ENCODE measurements around the gene TMTC1. TPM values are rescaled to one million over a fixed set of nuclear protein-coding genes. Genes with fewer than 3 reads are reported as not detected.

The TMTC1 gene
- polyA plus RNA-seq, 1 donor (not counting 4 experiments of a cell fraction or from before 2014, with no cell fraction given) = 3.7 TPM

DNA sequence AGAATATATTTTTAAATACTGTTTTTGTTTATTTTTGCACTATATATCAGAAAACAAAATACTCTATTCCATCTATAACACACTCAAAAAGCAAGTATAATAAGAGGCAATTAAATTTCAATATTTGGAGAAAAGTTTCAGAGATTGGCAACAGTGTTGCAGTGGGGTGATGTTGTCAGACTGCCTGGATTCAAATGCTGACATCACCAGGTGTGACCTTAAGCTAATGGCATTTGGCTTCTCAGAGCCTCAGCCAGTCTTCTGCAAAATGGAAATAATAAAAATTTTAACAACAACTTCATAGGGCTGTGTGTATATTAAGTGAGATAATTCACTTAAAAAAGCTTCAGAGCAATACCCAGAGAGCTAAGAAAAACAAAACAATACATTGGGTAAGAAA lies 74.7 kb downstream of the TMTC1 start:
- Histone ChIP-seq H3K79me2 (ENCODE audit: control insufficient read depth, insufficient read depth, low read length) (no peaks in the 10 kb centered on the region), H3K4me2 (ENCODE audit: control insufficient read depth, extremely low read depth, insufficient read depth, low read depth, low read length) (no peak overlapping the region), H4K20me1 (ENCODE audit: control insufficient read depth, extremely low read depth, insufficient read depth, low read length) (no peaks in the 10 kb centered on the region), H3K27me3 (ENCODE audit: control insufficient read depth, extremely low read depth, insufficient read depth, low read length) (no peaks in the 10 kb centered on the region), H3K27ac (ENCODE audit: control insufficient read depth, insufficient read depth, low read length) (no peak overlapping the region), H3K4me1 (ENCODE audit: control insufficient read depth, extremely low read depth, insufficient read depth, low read length) (peaks cover 18% of the 10 kb centered on the region), H3K9ac (ENCODE audit: control insufficient read depth, extremely low read depth, insufficient read depth, low read length) (no peak overlapping the region), H2AFZ (ENCODE audit: control insufficient read depth, low read length) (no peak overlapping the region), H3K9me3 (ENCODE audit: control insufficient read depth, low read depth, low read length) (no peaks in the 10 kb centered on the region), H3K36me3 (ENCODE audit: control insufficient read depth in 2 of 2, extremely low read depth in 1 of 2, insufficient read depth in 2 of 2, low read length in 2 of 2) (no peaks in the 10 kb centered on the region), H3K4me3 (ENCODE audit: control insufficient read depth in 2 of 3, extremely low read depth in 1 of 3, insufficient read depth in 2 of 3, low read depth in 1 of 3, low read length in 3 of 3) (no peak overlapping the region), H3K9me1 (ENCODE audit: control insufficient read depth, extremely low read depth, insufficient read depth, low read length) (no peaks in the 10 kb centered on the region)
- FAIRE-seq (no peak), DNase-seq (ENCODE audit: low read depth, low spot score) (no peak)
- no peak for TF ChIP-seq EZH2 (IDR thresholded peaks at IDR 0.05; ENCODE audit: low read length)
- TF ChIP-seq, protein P1, sequence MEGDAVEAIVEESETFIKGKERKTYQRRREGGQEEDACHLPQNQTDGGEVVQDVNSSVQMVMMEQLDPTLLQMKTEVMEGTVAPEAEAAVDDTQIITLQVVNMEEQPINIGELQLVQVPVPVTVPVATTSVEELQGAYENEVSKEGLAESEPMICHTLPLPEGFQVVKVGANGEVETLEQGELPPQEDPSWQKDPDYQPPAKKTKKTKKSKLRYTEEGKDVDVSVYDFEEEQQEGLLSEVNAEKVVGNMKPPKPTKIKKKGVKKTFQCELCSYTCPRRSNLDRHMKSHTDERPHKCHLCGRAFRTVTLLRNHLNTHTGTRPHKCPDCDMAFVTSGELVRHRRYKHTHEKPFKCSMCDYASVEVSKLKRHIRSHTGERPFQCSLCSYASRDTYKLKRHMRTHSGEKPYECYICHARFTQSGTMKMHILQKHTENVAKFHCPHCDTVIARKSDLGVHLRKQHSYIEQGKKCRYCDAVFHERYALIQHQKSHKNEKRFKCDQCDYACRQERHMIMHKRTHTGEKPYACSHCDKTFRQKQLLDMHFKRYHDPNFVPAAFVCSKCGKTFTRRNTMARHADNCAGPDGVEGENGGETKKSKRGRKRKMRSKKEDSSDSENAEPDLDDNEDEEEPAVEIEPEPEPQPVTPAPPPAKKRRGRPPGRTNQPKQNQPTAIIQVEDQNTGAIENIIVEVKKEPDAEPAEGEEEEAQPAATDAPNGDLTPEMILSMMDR (optimal IDR thresholded peaks at IDR 0.05 in 1 of 3, IDR thresholded peaks at IDR 0.05 in 1 of 3, conservative IDR thresholded peaks at IDR 0.05 in 1 of 3; ENCODE audit: extremely low read depth in 1 of 3, insufficient read depth in 2 of 3, low read length in 3 of 3) = no peak
- dilution Hi-C loops (cut with MboI; ENCODE audit: extremely low pct_ligation_motif_present, low sequenced_read_pairs) = no loop called here

DNA sequence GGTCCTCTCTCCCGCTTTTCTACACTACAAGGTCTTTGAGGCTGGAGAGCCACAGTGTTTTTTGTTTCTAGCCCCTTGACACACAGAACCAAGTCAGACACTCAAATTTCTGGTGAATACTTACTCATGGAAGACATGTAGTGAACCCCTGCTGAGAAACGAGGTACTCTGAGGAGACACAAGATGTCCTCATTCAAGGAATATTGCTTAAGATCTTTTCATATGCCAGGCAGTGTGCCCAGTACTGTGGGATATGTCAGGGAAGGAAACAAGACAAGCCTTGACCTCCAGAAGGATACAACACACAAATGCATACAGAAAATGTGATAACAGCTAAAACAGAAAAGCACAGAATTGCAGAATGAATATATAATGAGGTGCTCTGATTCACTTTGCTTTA lies 75.9 kb downstream of the TMTC1 start:
- no peak overlapping the region for H2AFZ ChIP-seq (ENCODE audit: control insufficient read depth, low read length)
- no peak overlapping the region for H3K9ac ChIP-seq (ENCODE audit: control insufficient read depth, extremely low read depth, insufficient read depth, low read length)
- no peak overlapping the region for H3K4me3 ChIP-seq (ENCODE audit: control insufficient read depth in 2 of 3, extremely low read depth in 1 of 3, insufficient read depth in 2 of 3, low read depth in 1 of 3, low read length in 3 of 3)
- FAIRE-seq = no peak
- TF ChIP-seq, protein P1 (optimal IDR thresholded peaks at IDR 0.05 in 1 of 3, IDR thresholded peaks at IDR 0.05 in 1 of 3, conservative IDR thresholded peaks at IDR 0.05 in 1 of 3; ENCODE audit: extremely low read depth in 1 of 3, insufficient read depth in 2 of 3, low read length in 3 of 3) = no peak
- no peak for TF ChIP-seq EZH2 (IDR thresholded peaks at IDR 0.05; ENCODE audit: low read length)
- no peaks in the 10 kb centered on the region for H3K9me3 ChIP-seq (ENCODE audit: control insufficient read depth, low read depth, low read length)
- H3K27me3 ChIP-seq (ENCODE audit: control insufficient read depth, extremely low read depth, insufficient read depth, low read length) = no peaks in the 10 kb centered on the region
- H3K36me3 ChIP-seq (ENCODE audit: control insufficient read depth in 2 of 2, extremely low read depth in 1 of 2, insufficient read depth in 2 of 2, low read length in 2 of 2) = no peaks in the 10 kb centered on the region
- DNase-seq (ENCODE audit: low read depth, low spot score) = no peak
- H3K9me1 ChIP-seq (ENCODE audit: control insufficient read depth, extremely low read depth, insufficient read depth, low read length) = no peaks in the 10 kb centered on the region
- dilution Hi-C loops (cut with MboI; ENCODE audit: extremely low pct_ligation_motif_present, low sequenced_read_pairs) = no loop called here
- peaks cover 8% of the 10 kb centered on the region for H3K4me1 ChIP-seq (ENCODE audit: control insufficient read depth, extremely low read depth, insufficient read depth, low read length)
- H3K27ac ChIP-seq (ENCODE audit: control insufficient read depth, insufficient read depth, low read length) = no peak overlapping the region
- no peaks in the 10 kb centered on the region for H4K20me1 ChIP-seq (ENCODE audit: control insufficient read depth, extremely low read depth, insufficient read depth, low read length)
- H3K4me2 ChIP-seq (ENCODE audit: control insufficient read depth, extremely low read depth, insufficient read depth, low read depth, low read length) = no peak overlapping the region
- H3K79me2 ChIP-seq (ENCODE audit: control insufficient read depth, insufficient read depth, low read length) = no peaks in the 10 kb centered on the region
